Activated naive CD4-positive, alpha-beta T cell treated with anti-CD3 and anti-CD28 coated beads for 36 hours (primary cell): ENCODE measurements around the gene TOMM34. TPM values are rescaled to one million over a fixed set of nuclear protein-coding genes. Genes with fewer than 3 reads are reported as not detected.
A peak's percentile ranks its signal among the peaks of the same experiment; 100 is the strongest.

Source experiments
- CTCF ChIA-PET: fragments of 350-600 bp; sonication (Branson Sonifier 250); formaldehyde crosslinking; loops from one replicate; lab custom pipeline; 2021; ENCODE audit warnings: antibody characterized with exemption; lab: Charles Lee
- DNase-seq: peaks from one replicate; pipeline ENCODE4 v3.0.0-alpha.2; 2020
- H3K27ac Mint-ChIP-seq: one replicate; pipeline ENCODE4 v1.8.0; 2021; ENCODE audit warnings: mild to moderate bottlenecking, mixed read lengths
- H3K27me3 Mint-ChIP-seq: one replicate; pipeline ENCODE4 v1.8.0; 2021; ENCODE audit warnings: low read depth, mixed read lengths
- H3K36me3 Mint-ChIP-seq: one replicate; pipeline ENCODE4 v1.8.0; 2021; ENCODE audit warnings: low read depth, mixed read lengths
- H3K4me1 Mint-ChIP-seq: one replicate; pipeline ENCODE4 v1.8.0; 2021; ENCODE audit warnings: low read depth, mixed read lengths
- H3K4me3 Mint-ChIP-seq: one replicate; pipeline ENCODE4 v1.8.0; 2021; ENCODE audit warnings: mild to moderate bottlenecking, moderate library complexity, mixed read lengths
- H3K9me3 Mint-ChIP-seq: one replicate; pipeline ENCODE4 v1.8.0; 2021; ENCODE audit warnings: mixed read lengths
- intact Hi-C: fragments of 100-400 bp; cut with micrococcal nuclease; formaldehyde crosslinking; loops from one replicate; pipeline ENCODE4 v1.15.1; 2023
- total RNA-seq, 2 experiments: library from RNA; stranded (reverse); gene quantifications; one replicate each; pipeline ENCODE4 v1.2.3, GENCODE V29; 2021

Gene TOMM34
- 10 to 100 TPM; 44.0 to 45.9 TPM for total RNA-seq

GRCh38 chr20:44960103-44960852 is at the start of gene TOMM34:
TOMM34 (minus strand) TSS chr20:44960397; CDS start chr20:44960333, 64 bp downstream.
- CTCF ChIA-PET = interaction anchor here (0.6 to 1.6 kb wide), 8 partner anchors 8 to 138 kb away, joined by 3 to 4 read pairs (median 4); no protein-coding TSS in a partner anchor
- H3K4me3 Mint-ChIP-seq = peak within 1 kb of the TSS; percentile 93

GRCh38 chr20:45008521-45009049 is 48.4 kb upstream of the TOMM34 start:
- CTCF ChIA-PET = no interaction called here
- H3K4me3 Mint-ChIP-seq = no peak overlapping the region
- H3K4me1 Mint-ChIP-seq = peaks cover 44% of the 10 kb centered on the region
- no peak for DNase-seq
- H3K27ac Mint-ChIP-seq = no peak overlapping the region
- no peaks in the 10 kb centered on the region for H3K9me3 Mint-ChIP-seq
- no peaks in the 10 kb centered on the region for H3K27me3 Mint-ChIP-seq
- intact Hi-C loops = no loop called here
- H3K36me3 Mint-ChIP-seq = peaks cover 30% of the 10 kb centered on the region

More at GRCh38 chr20:44960103-44960852, at the start of gene TOMM34:
- Mint-ChIP-seq H3K9me3 (peaks cover 2% of the 10 kb centered on the region), H3K27me3 (no peaks in the 10 kb centered on the region), H3K4me1 (peaks cover 64% of the 10 kb centered on the region), H3K36me3 (peaks cover 30% of the 10 kb centered on the region), H3K27ac (peak within 1 kb of the TSS; percentile 97)
- DNase-seq = peak; percentile 96
- intact Hi-C loops = loop anchor here (1.0 to 10.0 kb wide), 3 partner anchors 30 to 745 kb away; partner anchors contain the start of gene OSER1

GRCh38 chr20:44997668-44998067 is 37.5 kb upstream of the TOMM34 start:
- intact Hi-C loops = no loop called here
- CTCF ChIA-PET = interaction anchor here (1.3 kb wide), 1 partner anchor 15 kb away, joined by 4 read pairs; no protein-coding TSS in a partner anchor
- H3K27me3 Mint-ChIP-seq = no peaks in the 10 kb centered on the region
- H3K36me3 Mint-ChIP-seq = peaks cover 63% of the 10 kb centered on the region
- DNase-seq = no peak
- H3K27ac Mint-ChIP-seq = peak overlapping the region; percentile 6
- H3K9me3 Mint-ChIP-seq = no peaks in the 10 kb centered on the region
- H3K4me3 Mint-ChIP-seq = no peak overlapping the region
- peaks cover 63% of the 10 kb centered on the region for H3K4me1 Mint-ChIP-seq

GRCh38 chr20:44997171-44997570 is 37.0 kb upstream of the TOMM34 start:
- Mint-ChIP-seq H3K36me3 (peaks cover 61% of the 10 kb centered on the region), H3K4me3 (no peak overlapping the region), H3K27me3 (no peaks in the 10 kb centered on the region), H3K9me3 (no peaks in the 10 kb centered on the region), H3K4me1 (peaks cover 66% of the 10 kb centered on the region), H3K27ac (peak overlapping the region; percentile 6)
- intact Hi-C loops = no loop called here
- CTCF ChIA-PET = interaction anchor here (0.8 to 1.3 kb wide), 2 partner anchors 15 to 100 kb away, joined by 3 to 4 read pairs; no protein-coding TSS in a partner anchor
- no peak for DNase-seq

- intact Hi-C loops = no loop called here
- CTCF ChIA-PET = no interaction called here
- peaks cover 78% of the 10 kb centered on the region for H3K4me1 Mint-ChIP-seq
- no peaks in the 10 kb centered on the region for H3K27me3 Mint-ChIP-seq
- no peak overlapping the region for H3K4me3 Mint-ChIP-seq
- H3K9me3 Mint-ChIP-seq = no peaks in the 10 kb centered on the region
- DNase-seq = no peak
- peaks cover 46% of the 10 kb centered on the region for H3K36me3 Mint-ChIP-seq
- H3K27ac Mint-ChIP-seq = peak overlapping the region; percentile 68
These were observed 33.1 kb upstream of the TOMM34 start for GRCh38 chr20:44993343-44993742.

- CTCF ChIA-PET = no interaction called here
- Mint-ChIP-seq H3K36me3 (peaks cover 39% of the 10 kb centered on the region), H3K27me3 (no peaks in the 10 kb centered on the region), H3K27ac (peak overlapping the region; percentile 95), H3K4me1 (peaks cover 73% of the 10 kb centered on the region), H3K4me3 (peak overlapping the region; percentile 71), H3K9me3 (no peaks in the 10 kb centered on the region)
- intact Hi-C loops = loop anchor here (1.0 kb wide), 4 partner anchors 12 to 45 kb away; partner anchors contain the start of gene TOMM34
- no peak for DNase-seq
These were observed 30.8 kb upstream of the TOMM34 start for GRCh38 chr20:44990957-44991356.

GRCh38 chr20:44990425-44990824 is 30.2 kb upstream of the TOMM34 start:
- Mint-ChIP-seq H3K27me3 (no peaks in the 10 kb centered on the region), H3K4me1 (peaks cover 74% of the 10 kb centered on the region), H3K36me3 (peaks cover 35% of the 10 kb centered on the region), H3K9me3 (no peaks in the 10 kb centered on the region), H3K4me3 (peak overlapping the region; percentile 71), H3K27ac (peak overlapping the region; percentile 95)
- CTCF ChIA-PET = interaction anchor here (1.3 kb wide), 1 partner anchor 45 kb away, joined by 3 read pairs; no protein-coding TSS in a partner anchor
- intact Hi-C loops = loop anchor here (1.0 kb wide), 4 partner anchors 11 to 46 kb away; partner anchors contain the start of gene TOMM34
- DNase-seq = peak; percentile 81

- DNase-seq = no peak
- H3K4me1 Mint-ChIP-seq = peaks cover 70% of the 10 kb centered on the region
- no peaks in the 10 kb centered on the region for H3K9me3 Mint-ChIP-seq
- intact Hi-C loops = no loop called here
- peak overlapping the region; percentile 22 for H3K27ac Mint-ChIP-seq
- H3K4me3 Mint-ChIP-seq = no peak overlapping the region
- no peaks in the 10 kb centered on the region for H3K27me3 Mint-ChIP-seq
- CTCF ChIA-PET = no interaction called here
- peaks cover 34% of the 10 kb centered on the region for H3K36me3 Mint-ChIP-seq
These were observed 28.5 kb upstream of the TOMM34 start for GRCh38 chr20:44988631-44989171.

- H3K4me1 Mint-ChIP-seq = peaks cover 69% of the 10 kb centered on the region
These were observed 23.0 kb upstream of the TOMM34 start for GRCh38 chr20:44983093-44983674.

GRCh38 chr20:44981736-44982406 is 21.7 kb upstream of the TOMM34 start:
- peaks cover 42% of the 10 kb centered on the region for H3K36me3 Mint-ChIP-seq
- intact Hi-C loops = no loop called here
- no peaks in the 10 kb centered on the region for H3K27me3 Mint-ChIP-seq
- H3K27ac Mint-ChIP-seq = peak overlapping the region; percentile 77
- H3K4me3 Mint-ChIP-seq = no peak overlapping the region
- CTCF ChIA-PET = no interaction called here
- H3K9me3 Mint-ChIP-seq = no peaks in the 10 kb centered on the region
- peak; percentile 38 for DNase-seq
- H3K4me1 Mint-ChIP-seq = peaks cover 77% of the 10 kb centered on the region

More at GRCh38 chr20:44983093-44983674, 23.0 kb upstream of the TOMM34 start:
- H3K9me3 Mint-ChIP-seq = no peaks in the 10 kb centered on the region
- intact Hi-C loops = no loop called here
- H3K27me3 Mint-ChIP-seq = no peaks in the 10 kb centered on the region
- DNase-seq = no peak
- no peak overlapping the region for H3K4me3 Mint-ChIP-seq
- peak overlapping the region; percentile 39 for H3K27ac Mint-ChIP-seq
- CTCF ChIA-PET = no interaction called here
- H3K36me3 Mint-ChIP-seq = peaks cover 45% of the 10 kb centered on the region

- Mint-ChIP-seq H3K27ac (peak overlapping the region; percentile 94), H3K9me3 (no peaks in the 10 kb centered on the region), H3K4me1 (peaks cover 82% of the 10 kb centered on the region), H3K27me3 (no peaks in the 10 kb centered on the region), H3K4me3 (peak overlapping the region; percentile 58), H3K36me3 (peaks cover 55% of the 10 kb centered on the region)
- CTCF ChIA-PET = interaction anchor here (0.6 to 1.3 kb wide), 5 partner anchors 12 to 132 kb away, joined by 3 to 5 read pairs (median 3); no protein-coding TSS in a partner anchor
- intact Hi-C loops = loop anchor here (1.0 to 10.0 kb wide), 3 partner anchors 8 to 484 kb away; no protein-coding TSS in a partner anchor
- DNase-seq = peak; percentile 80
These were observed 19.0 kb upstream of the TOMM34 start for GRCh38 chr20:44979090-44979621.
